ENCODE results near the gene CCNK.

The CCNK gene

GRCh38 chr14:99480917-99481744, at the start of gene CCNK:
CCNK (plus strand) TSS chr14:99481409; CDS start chr14:99492678, 11,269 bp downstream.
- peak; percentile 93 for ATAC-seq
- peak; percentile 100 for DNase-seq

- DNase-seq = no peak
- ATAC-seq = no peak
Observed at GRCh38 chr14:99431986-99432385, 49.2 kb upstream of the CCNK start.

- no peak for DNase-seq
- ATAC-seq = no peak
Observed at GRCh38 chr14:99432485-99432884, 48.7 kb upstream of the CCNK start.

- ATAC-seq = no peak
Observed at GRCh38 chr14:99435327-99435726, 45.9 kb upstream of the CCNK start.

GRCh38 chr14:99436247-99437180, 44.7 kb upstream of the CCNK start:
- DNase-seq (no peak), ATAC-seq (peak; percentile 32)

More at GRCh38 chr14:99435327-99435726, 45.9 kb upstream of the CCNK start:
- no peak for DNase-seq

- ATAC-seq (no peak), DNase-seq (no peak)
Observed at GRCh38 chr14:99437706-99438105, 43.5 kb upstream of the CCNK start.

GRCh38 chr14:99440278-99440677, 40.9 kb upstream of the CCNK start:
- no peak for ATAC-seq
- no peak for DNase-seq

- DNase-seq = no peak
- no peak for ATAC-seq
Observed at GRCh38 chr14:99441157-99441870, 39.9 kb upstream of the CCNK start.

GRCh38 chr14:99441918-99442317, 39.3 kb upstream of the CCNK start:
- no peak for ATAC-seq
- no peak for DNase-seq

GRCh38 chr14:99445931-99446330, 35.3 kb upstream of the CCNK start:
- no peak for DNase-seq
- ATAC-seq = no peak

GRCh38 chr14:99447739-99448138, 33.5 kb upstream of the CCNK start:
- ATAC-seq (no peak), DNase-seq (no peak)

- DNase-seq = no peak
- ATAC-seq = no peak
Observed at GRCh38 chr14:99450266-99450665, 30.9 kb upstream of the CCNK start.

- DNase-seq = no peak
- ATAC-seq = no peak
Observed at GRCh38 chr14:99451234-99451633, 30.0 kb upstream of the CCNK start.

GRCh38 chr14:99452968-99453367, 28.2 kb upstream of the CCNK start:
- no peak for DNase-seq
- no peak for ATAC-seq

GRCh38 chr14:99454246-99454645, 27.0 kb upstream of the CCNK start:
- no peak for ATAC-seq
- no peak for DNase-seq

- DNase-seq = no peak
- no peak for ATAC-seq
Observed at GRCh38 chr14:99459481-99460100, 21.6 kb upstream of the CCNK start.

GRCh38 chr14:99460793-99461192, 20.4 kb upstream of the CCNK start:
- ATAC-seq (no peak), DNase-seq (no peak)

- no peak for ATAC-seq
Observed at GRCh38 chr14:99461411-99462085, 19.7 kb upstream of the CCNK start.

GRCh38 chr14:99462210-99462609, 19.0 kb upstream of the CCNK start:
- DNase-seq (no peak), ATAC-seq (no peak)

More at GRCh38 chr14:99461411-99462085, 19.7 kb upstream of the CCNK start:
- no peak for DNase-seq

GRCh38 chr14:99463974-99464373, 17.2 kb upstream of the CCNK start:
- no peak for ATAC-seq
- no peak for DNase-seq

- DNase-seq (no peak), ATAC-seq (no peak)
Observed at GRCh38 chr14:99465288-99465687, 15.9 kb upstream of the CCNK start.
